GM23248 (cell line): ENCODE measurements around the gene LARP6.

ENCODE experiments used
- EZH2 ChIP-seq: fragments of 200-600 bp; sonication (generic); IDR thresholded peaks from 2 replicates; pipeline ENCODE4 v1.6.1; 2018; ENCODE audit warnings: antibody characterized with exemption, mild to moderate bottlenecking; ENCODE audit not compliant: insufficient read depth, poor library complexity, severe bottlenecking
- EZH2phosphoT487 ChIP-seq: fragments of 200-600 bp; sonication (generic); IDR thresholded peaks from 2 replicates; pipeline ENCODE4 v1.6.1; 2018; ENCODE audit warnings: antibody characterized with exemption, moderate library complexity, mild to moderate bottlenecking, low read depth; ENCODE audit not compliant: insufficient read depth

- TF ChIP-seq EZH2 (no peak), EZH2phosphoT487 (no peak)
Observed at GRCh38 chr15:70831094-70831911, 22.7 kb downstream of the LARP6 start.
